Neural crest cell (in vitro differentiated cells): Measurements from ENCODE around the gene FAM117B. TPM values are rescaled to one million over a fixed set of nuclear protein-coding genes. Genes with fewer than 3 reads are reported as not detected.

Experiments used
- DNase-seq: peaks from one replicate; pipeline ENCODE4 v3.0.0; 2021; ENCODE audit warnings: low read depth, mixed read lengths, low spot score
- H3K27ac Mint-ChIP-seq: one replicate; pipeline ENCODE4 v1.8.0; 2021; ENCODE audit warnings: mild to moderate bottlenecking, mixed read lengths; ENCODE audit not compliant: unreplicated experiment
- H3K27me3 Mint-ChIP-seq: 2 replicates; pipeline ENCODE4 v1.8.0; 2021; ENCODE audit warnings: low read depth, mild to moderate bottlenecking, mixed read lengths
- H3K36me3 Mint-ChIP-seq: 2 replicates; pipeline ENCODE4 v1.8.0; 2021; ENCODE audit warnings: low read depth, mild to moderate bottlenecking, mixed read lengths
- H3K4me1 Mint-ChIP-seq: 2 replicates; pipeline ENCODE4 v1.8.0; 2021; ENCODE audit warnings: mixed read lengths
- H3K4me3 Mint-ChIP-seq: one replicate; pipeline ENCODE4 v1.8.0; 2021; ENCODE audit warnings: mild to moderate bottlenecking, mixed read lengths
- H3K9me3 Mint-ChIP-seq: 2 replicates; pipeline ENCODE4 v1.8.0; 2021; ENCODE audit warnings: mixed read lengths
- CTCF ChIP-seq: fragments of 200-600 bp; sonication (generic); conservative IDR thresholded peaks from 2 replicates; pipeline ENCODE4 v1.5.0; 2021; ENCODE audit warnings: antibody characterized with exemption, mild to moderate bottlenecking
- long read RNA-seq: library from polyadenylated mRNA; unstranded; transcript quantifications from one replicate; pipeline ENCODE4 v2.0.0, GENCODE V29; 2020
- total RNA-seq: library from RNA; stranded (reverse); gene quantifications from 2 replicates; pipeline ENCODE4 v1.2.1, GENCODE V29; 2021

FAM117B gene
- total RNA-seq = 22.8 and 24.6 TPM in 2 replicates
- long read RNA-seq, partial matches to known transcripts = 3 of 12 reads
- long read RNA-seq, other reads (novel, unspliced or antisense) = 9 of 12 reads

- Mint-ChIP-seq H3K36me3 (no peaks in the 10 kb centered on the region), H3K27ac (peak within 1 kb of the TSS; percentile 99), H3K9me3 (no peaks in the 10 kb centered on the region), H3K4me3 (peak within 1 kb of the TSS; percentile 100), H3K4me1 (peaks cover 26% of the 10 kb centered on the region), H3K27me3 (no peaks in the 10 kb centered on the region)
- peak; percentile 95 for DNase-seq
- TF ChIP-seq CTCF = peak; percentile 16
Observed at GRCh38 chr2:202634556-202635427, at the start of gene FAM117B. Gene FAM117B (plus strand): TSS chr2:202634969. CDS start chr2:202635188, 219 bp downstream.

DNA sequence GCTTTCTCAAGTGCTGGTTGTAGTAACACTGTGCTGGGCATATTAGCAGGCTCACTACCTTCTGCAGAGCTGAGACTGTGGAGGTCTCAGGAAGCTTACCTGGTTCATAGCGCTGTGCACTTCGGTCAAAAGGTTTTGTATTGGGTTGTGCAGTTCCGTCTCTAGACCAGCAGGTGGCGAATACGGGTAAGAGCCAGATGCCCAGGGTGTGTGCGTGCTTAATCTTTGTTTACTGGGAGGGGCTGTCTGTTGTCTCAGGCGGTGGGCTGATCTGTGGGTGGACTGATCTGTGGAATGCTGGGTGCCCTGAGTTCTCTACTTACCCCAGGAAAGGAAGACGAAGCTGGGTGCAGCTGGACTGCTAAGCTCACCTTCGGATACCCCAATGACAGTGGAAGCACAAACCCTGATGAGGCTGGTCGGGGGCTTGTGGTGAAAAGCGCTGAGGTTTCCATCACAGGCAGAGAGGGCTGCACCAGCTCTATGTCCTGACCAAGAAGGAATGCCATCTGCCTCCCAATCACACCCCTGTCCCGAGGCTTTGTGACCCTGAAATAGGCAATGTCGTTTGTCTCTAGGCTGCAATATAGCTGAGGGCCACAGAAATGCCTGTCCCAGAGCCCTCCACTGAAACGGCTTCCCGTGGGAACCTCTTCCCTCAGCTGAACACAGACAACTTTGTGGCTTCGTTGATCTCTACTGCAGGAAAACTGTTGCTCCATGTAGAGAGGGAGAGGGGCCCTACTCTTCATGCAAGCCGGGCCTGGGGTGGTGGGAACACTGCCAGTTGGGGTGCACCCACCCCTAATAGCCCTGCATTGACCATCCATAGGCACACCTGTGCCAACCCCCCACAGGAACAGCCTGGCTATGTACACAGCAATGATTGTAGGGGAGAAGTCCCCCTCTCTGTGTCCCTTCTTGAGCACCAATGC is 45.9 kb upstream of the FAM117B start:
- H3K27me3 Mint-ChIP-seq = no peaks in the 10 kb centered on the region
- peaks cover 6% of the 10 kb centered on the region for H3K4me1 Mint-ChIP-seq
- peak; percentile 94 for TF ChIP-seq CTCF
- H3K4me3 Mint-ChIP-seq = peak overlapping the region; percentile 24
- H3K9me3 Mint-ChIP-seq = no peaks in the 10 kb centered on the region
- DNase-seq = peak; percentile 55
- peak overlapping the region; percentile 60 for H3K27ac Mint-ChIP-seq
- no peaks in the 10 kb centered on the region for H3K36me3 Mint-ChIP-seq

GRCh38 chr2:202589582-202589949 is 45.2 kb upstream of the FAM117B start:
- Mint-ChIP-seq H3K9me3 (no peaks in the 10 kb centered on the region), H3K4me3 (no peak overlapping the region), H3K27ac (no peak overlapping the region), H3K36me3 (no peaks in the 10 kb centered on the region), H3K4me1 (peaks cover 6% of the 10 kb centered on the region), H3K27me3 (no peaks in the 10 kb centered on the region)
- DNase-seq = no peak
- no peak for TF ChIP-seq CTCF

- Mint-ChIP-seq H3K36me3 (no peaks in the 10 kb centered on the region), H3K4me1 (peaks cover 6% of the 10 kb centered on the region), H3K4me3 (no peak overlapping the region), H3K9me3 (no peaks in the 10 kb centered on the region), H3K27ac (no peak overlapping the region), H3K27me3 (no peaks in the 10 kb centered on the region)
- no peak for DNase-seq
- no peak for TF ChIP-seq CTCF
Observed at GRCh38 chr2:202592566-202592965, 42.2 kb upstream of the FAM117B start.

DNA sequence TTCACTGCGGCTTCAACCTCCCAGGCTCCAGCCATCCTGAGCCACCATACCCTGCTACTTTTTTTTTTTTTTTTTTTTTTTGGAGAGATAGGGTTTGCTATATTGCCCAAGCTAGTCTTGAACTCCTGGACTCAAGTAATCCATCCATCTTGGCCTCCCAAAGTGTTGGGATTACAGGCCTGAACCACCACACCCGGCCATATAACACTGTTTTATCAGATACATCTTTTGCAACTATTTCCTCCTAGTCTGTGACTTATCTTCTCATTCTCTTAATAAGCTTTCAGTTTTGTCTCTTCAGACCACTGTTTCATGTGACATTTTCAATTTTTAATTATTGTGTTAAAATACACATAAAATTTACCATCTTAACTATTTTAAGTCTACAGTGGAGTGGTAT is 35.7 kb upstream of the FAM117B start:
- no peak overlapping the region for H3K27ac Mint-ChIP-seq
- no peaks in the 10 kb centered on the region for H3K4me1 Mint-ChIP-seq
- no peak for TF ChIP-seq CTCF
- no peak for DNase-seq
- H3K36me3 Mint-ChIP-seq = no peaks in the 10 kb centered on the region
- no peaks in the 10 kb centered on the region for H3K9me3 Mint-ChIP-seq
- no peak overlapping the region for H3K4me3 Mint-ChIP-seq
- H3K27me3 Mint-ChIP-seq = no peaks in the 10 kb centered on the region
